DND-41 (cell line): ENCODE results near the gene TMEM18.

Source experiments
- ATAC-seq: fragments of 200-7000 bp; cut with Tn5 transposase; 3 replicates; pipeline ENCODE4 v1.9.1; 2021; ENCODE audit warnings: low read depth; ENCODE audit not compliant: insufficient read depth
- DNase-seq: peaks from one replicate; pipeline ENCODE4 v3.0.0-alpha.2; 2020
- H2AFZ ChIP-seq: 2 replicates; pipeline ENCODE4 v1.6.0; 2012; ENCODE audit warnings: low read depth, low read length
- H3K27ac ChIP-seq: 2 replicates; pipeline ENCODE4 v1.5.1; 2012; ENCODE audit warnings: low read length, inconsistent platforms
- H3K27me3 ChIP-seq: fragments of 200-600 bp; sonication (generic); 2 replicates; pipeline ENCODE4 v1.6.0; 2012; ENCODE audit warnings: low read length, mild to moderate bottlenecking, inconsistent platforms; ENCODE audit not compliant: insufficient read depth, poor library complexity
- H3K36me3 ChIP-seq: 2 replicates; pipeline ENCODE4 v1.5.1; 2012; ENCODE audit warnings: low read length, inconsistent platforms; ENCODE audit not compliant: insufficient read depth
- H3K4me1 ChIP-seq: 2 replicates; pipeline ENCODE4 v1.5.1; 2012; ENCODE audit warnings: mild to moderate bottlenecking, low read length; ENCODE audit not compliant: insufficient read depth
- H3K4me2 ChIP-seq: 2 replicates; pipeline ENCODE4 v1.6.0; 2012; ENCODE audit warnings: mild to moderate bottlenecking, moderate library complexity, low read length, inconsistent platforms; ENCODE audit not compliant: insufficient read depth
- H3K4me3 ChIP-seq, 2 experiments: fragments of 200-600 bp in 1 of 2; shearing (Covaris generic) in 1 of 2; 2 replicates each; pipeline ENCODE4 v1.5.1; 2012 to 2016; ENCODE audit warnings: inconsistent platforms in 2 of 2, low read length in 2 of 2, mild to moderate bottlenecking in 2 of 2, low read depth in 1 of 2, moderate library complexity in 1 of 2
- H3K79me2 ChIP-seq: 2 replicates; pipeline ENCODE4 v1.6.0; 2012; ENCODE audit warnings: low read length, inconsistent platforms; ENCODE audit not compliant: insufficient read depth
- H3K9ac ChIP-seq: 2 replicates; pipeline ENCODE4 v1.6.0; 2012; ENCODE audit warnings: low read depth, mild to moderate bottlenecking, inconsistent platforms, low read length, moderate library complexity
- H3K9me3 ChIP-seq: 2 replicates; pipeline ENCODE4 v1.5.1; 2012; ENCODE audit warnings: low read length, moderate library complexity, mild to moderate bottlenecking, inconsistent platforms; ENCODE audit not compliant: insufficient read depth, severe bottlenecking
- H4K20me1 ChIP-seq: 2 replicates; pipeline ENCODE4 v1.6.0; 2012; ENCODE audit warnings: low read length; ENCODE audit not compliant: insufficient read depth
- EZH2 ChIP-seq: IDR thresholded peaks from 3 replicates; pipeline ENCODE4 v1.6.1; 2012; ENCODE audit warnings: borderline replicate concordance, low read depth, mild to moderate bottlenecking, moderate library complexity, low read length, inconsistent platforms; ENCODE audit not compliant: severe bottlenecking
- TF ChIP-seq, protein P1 (sequence below): IDR thresholded peaks from 2 replicates; pipeline ENCODE4 v1.5.1; 2012; ENCODE audit warnings: borderline replicate concordance, low read length, moderate library complexity, mild to moderate bottlenecking; ENCODE audit not compliant: poor library complexity, severe bottlenecking; ENCODE audit errors: extremely low read depth

TMEM18 gene

DNA sequence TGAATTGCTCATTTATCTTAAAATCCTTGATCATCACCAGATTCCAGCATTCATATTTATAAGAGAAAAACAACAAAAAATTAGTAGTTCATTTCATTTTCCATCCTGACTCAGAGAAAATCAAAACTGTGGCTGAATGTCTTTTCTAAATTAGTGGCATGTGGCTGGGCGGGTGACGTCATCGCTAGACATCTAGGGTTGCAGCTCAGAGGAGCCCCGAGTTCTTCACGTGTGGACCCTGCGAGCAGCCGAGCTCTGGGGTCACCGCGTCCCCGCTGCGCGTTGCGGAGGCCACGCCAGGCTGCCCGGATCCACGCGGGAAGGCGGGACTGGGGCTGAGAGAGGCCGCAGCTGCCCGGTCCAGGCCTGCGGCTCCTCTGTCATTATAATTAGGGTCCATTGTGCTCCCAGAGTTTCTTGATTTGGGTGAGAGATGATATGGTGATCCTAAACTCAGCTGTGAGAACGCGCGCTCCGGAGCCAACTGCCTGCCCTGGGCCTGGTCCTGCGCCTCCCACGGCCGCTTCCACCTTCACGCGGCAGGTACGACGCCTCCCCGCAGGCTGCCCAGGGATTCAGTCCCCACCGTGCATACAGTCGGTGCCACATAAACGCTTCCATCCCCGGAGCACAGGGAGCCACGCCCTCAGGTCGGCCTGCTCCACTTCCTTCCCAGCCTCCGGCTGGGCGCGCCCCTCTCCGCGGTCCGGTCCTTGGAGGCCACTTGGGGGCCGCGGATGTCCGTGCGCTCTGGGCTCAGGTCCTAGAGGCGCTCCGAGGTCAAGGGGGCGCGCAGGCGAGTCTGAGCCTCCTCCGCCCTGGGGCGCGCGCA, 56.5 kb downstream of the TMEM18 start:
- no peaks in the 10 kb centered on the region for H4K20me1 ChIP-seq
- no peak for DNase-seq
- ATAC-seq, result no peak
- no peaks in the 10 kb centered on the region for H3K27me3 ChIP-seq
- no peak overlapping the region for H3K27ac ChIP-seq
- no peaks in the 10 kb centered on the region for H3K36me3 ChIP-seq
- no peak overlapping the region for H3K4me3 ChIP-seq
- no peak overlapping the region for H3K4me2 ChIP-seq
- H3K9me3 ChIP-seq, result peaks cover 8% of the 10 kb centered on the region
- H3K9ac ChIP-seq, result no peak overlapping the region
- no peaks in the 10 kb centered on the region for H3K79me2 ChIP-seq
- H3K4me1 ChIP-seq, result no peaks in the 10 kb centered on the region
- no peak overlapping the region for H2AFZ ChIP-seq
- no peak for TF ChIP-seq EZH2
- TF ChIP-seq, protein P1, sequence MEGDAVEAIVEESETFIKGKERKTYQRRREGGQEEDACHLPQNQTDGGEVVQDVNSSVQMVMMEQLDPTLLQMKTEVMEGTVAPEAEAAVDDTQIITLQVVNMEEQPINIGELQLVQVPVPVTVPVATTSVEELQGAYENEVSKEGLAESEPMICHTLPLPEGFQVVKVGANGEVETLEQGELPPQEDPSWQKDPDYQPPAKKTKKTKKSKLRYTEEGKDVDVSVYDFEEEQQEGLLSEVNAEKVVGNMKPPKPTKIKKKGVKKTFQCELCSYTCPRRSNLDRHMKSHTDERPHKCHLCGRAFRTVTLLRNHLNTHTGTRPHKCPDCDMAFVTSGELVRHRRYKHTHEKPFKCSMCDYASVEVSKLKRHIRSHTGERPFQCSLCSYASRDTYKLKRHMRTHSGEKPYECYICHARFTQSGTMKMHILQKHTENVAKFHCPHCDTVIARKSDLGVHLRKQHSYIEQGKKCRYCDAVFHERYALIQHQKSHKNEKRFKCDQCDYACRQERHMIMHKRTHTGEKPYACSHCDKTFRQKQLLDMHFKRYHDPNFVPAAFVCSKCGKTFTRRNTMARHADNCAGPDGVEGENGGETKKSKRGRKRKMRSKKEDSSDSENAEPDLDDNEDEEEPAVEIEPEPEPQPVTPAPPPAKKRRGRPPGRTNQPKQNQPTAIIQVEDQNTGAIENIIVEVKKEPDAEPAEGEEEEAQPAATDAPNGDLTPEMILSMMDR, result no peak

DNA sequence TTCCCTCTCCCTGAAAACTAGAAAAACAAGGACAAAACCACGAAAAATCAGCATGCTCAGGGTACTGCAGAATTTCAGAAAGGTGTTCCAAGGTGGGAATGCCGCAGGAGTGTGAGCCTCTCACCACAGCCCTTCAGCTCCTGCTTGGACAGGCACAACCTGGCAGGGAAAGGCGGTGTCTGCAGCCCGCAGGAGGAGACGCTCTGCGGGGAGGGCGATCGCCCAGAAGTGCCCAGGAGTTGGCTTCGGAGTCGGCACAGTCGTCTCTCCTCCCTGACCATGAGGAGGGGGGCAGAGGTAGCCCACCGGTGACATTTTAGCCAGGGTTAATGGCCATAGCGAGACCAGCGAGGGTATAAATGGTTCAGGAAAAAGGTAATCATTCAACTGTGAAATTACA, 57.2 kb downstream of the TMEM18 start:
- H2AFZ ChIP-seq, result no peak overlapping the region

DNA sequence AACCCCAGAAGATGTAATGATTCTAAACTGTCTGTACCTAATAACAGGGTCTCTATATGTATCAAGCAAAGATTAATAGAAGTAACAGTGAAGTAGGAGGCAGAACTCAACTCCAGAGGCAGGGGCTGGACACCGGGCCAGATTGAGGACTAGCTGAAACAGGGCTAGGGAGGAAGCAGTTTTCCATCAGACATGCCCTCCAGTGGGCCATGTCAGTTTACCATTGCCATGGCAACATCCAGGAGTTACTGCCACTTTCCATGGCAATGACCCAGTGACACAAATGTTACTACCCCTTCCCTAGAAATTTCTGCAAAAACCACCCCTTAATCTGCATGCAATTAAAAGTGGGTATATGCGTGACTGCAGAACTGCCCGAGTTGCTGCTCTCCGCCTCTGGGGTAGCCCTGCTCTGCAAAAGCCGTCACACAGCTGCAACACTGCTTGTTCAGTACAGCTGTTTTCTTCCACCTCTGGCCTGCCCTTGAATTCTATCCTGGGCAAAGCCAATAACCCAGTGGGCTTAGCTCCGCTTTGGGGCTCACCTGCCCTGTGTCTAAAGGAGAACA, 58.7 kb downstream of the TMEM18 start:
- Histone ChIP-seq H3K4me1 (no peaks in the 10 kb centered on the region), H3K4me2 (no peak overlapping the region), H2AFZ (no peak overlapping the region), H3K27ac (no peak overlapping the region), H4K20me1 (no peaks in the 10 kb centered on the region), H3K9ac (no peak overlapping the region), H3K36me3 (no peaks in the 10 kb centered on the region), H3K27me3 (no peaks in the 10 kb centered on the region), H3K79me2 (no peaks in the 10 kb centered on the region), H3K9me3 (peaks cover 8% of the 10 kb centered on the region), H3K4me3 (no peak overlapping the region)
- DNase-seq (no peak), ATAC-seq (no peak)
- TF ChIP-seq, protein P1, result no peak
- TF ChIP-seq EZH2, result no peak

More for the DNA sequence above, 57.2 kb downstream of the TMEM18 start:
- Histone ChIP-seq H3K27ac (no peak overlapping the region), H4K20me1 (no peaks in the 10 kb centered on the region), H3K36me3 (no peaks in the 10 kb centered on the region), H3K9ac (no peak overlapping the region), H3K79me2 (no peaks in the 10 kb centered on the region), H3K4me2 (no peak overlapping the region), H3K4me1 (no peaks in the 10 kb centered on the region), H3K9me3 (peaks cover 8% of the 10 kb centered on the region), H3K27me3 (no peaks in the 10 kb centered on the region), H3K4me3 (no peak overlapping the region)
- ATAC-seq (no peak), DNase-seq (no peak)
- no peak for TF ChIP-seq EZH2
- TF ChIP-seq, protein P1, result no peak
